ENCODE data around the gene ARFGAP3. TPM values are rescaled to one million over a fixed set of nuclear protein-coding genes. Genes with fewer than 3 reads are reported as not detected.

ARFGAP3 gene
- total and polyA plus RNA-seq, 4 donors: 37.0 to 41.0 (median 38.2) TPM

GRCh38 chr22:42814616-42815015, 42.5 kb downstream of the ARFGAP3 start:
- peaks cover 21% of the 10 kb centered on the region for H3K36me3 ChIP-seq (ENCODE audit: control insufficient read depth, insufficient read depth, low read length)
- no peak overlapping the region for H3K27ac ChIP-seq (ENCODE audit: low read depth, low read length)
- peaks cover 9% of the 10 kb centered on the region for H3K4me1 ChIP-seq (ENCODE audit: control insufficient read depth, insufficient read depth, low read length)
- H3K9me3 ChIP-seq (ENCODE audit: control insufficient read depth, insufficient read depth, low read length): no peaks in the 10 kb centered on the region
- DNase-seq (ENCODE audit: low read depth in 4 of 6, low spot score in 6 of 6): no peak
- H3K4me3 ChIP-seq (ENCODE audit: low read depth, low read length): no peak overlapping the region
- WGBS (ENCODE audit: insufficient coverage): 20% methylated on average over 1 of the region's 2 CpGs
- no peaks in the 10 kb centered on the region for H3K27me3 ChIP-seq (ENCODE audit: control insufficient read depth, insufficient read depth, low read length)

DNA sequence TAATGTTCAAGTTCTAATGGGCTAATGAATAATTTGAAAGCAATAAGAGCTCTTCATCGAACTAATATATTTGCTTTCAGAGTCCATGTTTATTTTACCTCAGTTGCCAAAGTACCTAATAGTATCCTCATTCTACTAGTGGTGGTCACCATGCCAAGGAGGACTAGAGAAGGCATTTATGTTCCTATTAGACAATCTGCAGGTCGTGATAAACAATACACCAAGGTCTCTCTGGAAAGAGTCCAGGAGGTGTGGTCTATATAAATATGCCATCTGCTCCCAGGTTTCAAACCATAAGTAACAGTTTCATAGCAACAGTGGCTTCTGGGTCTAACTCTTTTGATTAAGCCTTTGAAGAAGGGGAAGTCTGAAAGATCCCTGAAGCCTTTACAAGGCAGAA, 42.9 kb downstream of the ARFGAP3 start:
- H3K4me3 ChIP-seq (ENCODE audit: low read depth, low read length): no peak overlapping the region
- DNase-seq (ENCODE audit: low read depth in 4 of 6, low spot score in 6 of 6): no peak
- peaks cover 23% of the 10 kb centered on the region for H3K36me3 ChIP-seq (ENCODE audit: control insufficient read depth, insufficient read depth, low read length)
- whole genome bisulfite sequencing (ENCODE audit: insufficient coverage): no CpG with 5 or more reads among the region's 2 CpGs
- no peaks in the 10 kb centered on the region for H3K9me3 ChIP-seq (ENCODE audit: control insufficient read depth, insufficient read depth, low read length)
- H3K27ac ChIP-seq (ENCODE audit: low read depth, low read length): no peak overlapping the region
- H3K4me1 ChIP-seq (ENCODE audit: control insufficient read depth, insufficient read depth, low read length): peaks cover 9% of the 10 kb centered on the region
- H3K27me3 ChIP-seq (ENCODE audit: control insufficient read depth, insufficient read depth, low read length): no peaks in the 10 kb centered on the region

DNA sequence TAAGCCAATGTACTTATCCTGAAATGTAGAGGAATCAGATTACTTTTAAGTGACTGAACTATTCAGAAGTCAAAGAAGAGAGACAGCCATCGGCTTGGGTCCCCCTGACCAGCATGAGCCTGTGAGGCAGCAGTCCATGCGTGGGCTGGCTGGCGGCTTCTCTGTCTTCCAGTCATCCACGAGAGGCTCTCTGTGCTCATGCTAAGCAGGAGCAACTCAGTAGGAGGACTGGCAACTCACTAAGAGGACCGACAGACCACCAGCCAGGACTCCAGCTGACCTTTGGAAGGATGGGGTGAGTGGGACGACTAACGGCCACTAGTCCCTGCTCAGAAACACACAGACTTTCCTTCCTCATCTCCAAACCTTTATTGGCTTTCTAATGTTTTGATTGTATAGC, 43.6 kb downstream of the ARFGAP3 start:
- WGBS (ENCODE audit: insufficient coverage): 65% methylated on average over 4 of the region's 7 CpGs
- Histone ChIP-seq H3K36me3 (ENCODE audit: control insufficient read depth, insufficient read depth, low read length) (peaks cover 24% of the 10 kb centered on the region), H3K27me3 (ENCODE audit: control insufficient read depth, insufficient read depth, low read length) (no peaks in the 10 kb centered on the region), H3K27ac (ENCODE audit: low read depth, low read length) (no peak overlapping the region), H3K4me1 (ENCODE audit: control insufficient read depth, insufficient read depth, low read length) (peaks cover 9% of the 10 kb centered on the region), H3K9me3 (ENCODE audit: control insufficient read depth, insufficient read depth, low read length) (no peaks in the 10 kb centered on the region), H3K4me3 (ENCODE audit: low read depth, low read length) (no peak overlapping the region)
- DNase-seq (ENCODE audit: low read depth in 4 of 6, low spot score in 6 of 6): no peak

GRCh38 chr22:42811459-42811858, 45.6 kb downstream of the ARFGAP3 start:
- Histone ChIP-seq H3K27ac (ENCODE audit: low read depth, low read length) (no peak overlapping the region), H3K9me3 (ENCODE audit: control insufficient read depth, insufficient read depth, low read length) (no peaks in the 10 kb centered on the region), H3K4me1 (ENCODE audit: control insufficient read depth, insufficient read depth, low read length) (peaks cover 10% of the 10 kb centered on the region), H3K4me3 (ENCODE audit: low read depth, low read length) (no peak overlapping the region), H3K27me3 (ENCODE audit: control insufficient read depth, insufficient read depth, low read length) (no peaks in the 10 kb centered on the region), H3K36me3 (ENCODE audit: control insufficient read depth, insufficient read depth, low read length) (peaks cover 42% of the 10 kb centered on the region)
- WGBS (ENCODE audit: insufficient coverage): 75% methylated on average over 1 of the region's 2 CpGs
- peak in 1 of 6 donors; percentile 36 for DNase-seq (ENCODE audit: low read depth in 4 of 6, low spot score in 6 of 6)

DNA sequence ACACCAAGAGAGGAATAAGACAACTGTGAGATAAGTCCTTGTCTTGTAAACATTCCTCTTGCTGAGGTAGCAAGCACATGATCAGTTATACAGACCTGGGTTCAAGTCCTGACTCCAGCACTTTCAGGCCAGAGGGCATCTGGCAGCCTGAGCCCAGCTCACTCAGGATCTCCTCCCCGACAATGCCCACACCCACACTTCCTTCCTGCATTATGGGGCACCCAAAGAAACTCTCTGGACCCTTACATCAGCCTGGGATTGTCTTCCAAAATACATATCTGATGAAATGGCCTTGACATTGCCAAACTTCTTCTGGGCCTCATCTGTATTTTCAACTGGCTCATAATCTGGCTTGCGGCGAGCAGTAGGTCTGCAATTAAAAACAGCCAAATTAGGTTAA, 48.6 kb downstream of the ARFGAP3 start:
- Histone ChIP-seq H3K27ac (ENCODE audit: low read depth, low read length) (no peak overlapping the region), H3K9me3 (ENCODE audit: control insufficient read depth, insufficient read depth, low read length) (no peaks in the 10 kb centered on the region), H3K4me3 (ENCODE audit: low read depth, low read length) (no peak overlapping the region), H3K36me3 (ENCODE audit: control insufficient read depth, insufficient read depth, low read length) (peaks cover 58% of the 10 kb centered on the region), H3K4me1 (ENCODE audit: control insufficient read depth, insufficient read depth, low read length) (peaks cover 33% of the 10 kb centered on the region), H3K27me3 (ENCODE audit: control insufficient read depth, insufficient read depth, low read length) (no peaks in the 10 kb centered on the region)
- 82% methylated on average over 1 of the region's 3 CpGs for WGBS (ENCODE audit: insufficient coverage)
- DNase-seq (ENCODE audit: low read depth in 4 of 6, low spot score in 6 of 6): no peak

DNA sequence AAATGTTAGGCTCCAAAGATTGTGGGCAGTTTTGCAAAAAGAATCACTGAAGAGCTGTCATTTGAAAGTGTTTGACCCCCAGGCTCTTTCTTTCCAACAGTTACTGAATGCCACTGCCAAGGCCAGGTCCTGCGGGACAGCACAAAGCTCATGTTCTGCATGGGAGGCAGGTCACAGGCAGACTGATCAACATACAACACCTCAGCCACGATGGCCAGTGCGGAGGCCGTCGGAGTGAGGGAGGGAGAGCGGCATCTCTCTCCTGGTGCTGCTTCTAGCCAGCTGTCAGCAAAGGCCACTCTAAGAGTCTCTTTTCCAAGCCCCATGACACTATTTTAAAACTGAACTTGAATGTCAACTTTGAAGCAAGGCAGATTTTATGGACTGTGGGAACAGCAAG, 49.9 kb downstream of the ARFGAP3 start:
- no peak overlapping the region for H3K27ac ChIP-seq (ENCODE audit: low read depth, low read length)
- H3K4me3 ChIP-seq (ENCODE audit: low read depth, low read length): no peak overlapping the region
- peaks cover 61% of the 10 kb centered on the region for H3K36me3 ChIP-seq (ENCODE audit: control insufficient read depth, insufficient read depth, low read length)
- DNase-seq (ENCODE audit: low read depth in 4 of 6, low spot score in 6 of 6): no peak
- H3K9me3 ChIP-seq (ENCODE audit: control insufficient read depth, insufficient read depth, low read length): no peaks in the 10 kb centered on the region
- 95% methylated on average over 2 of the region's 6 CpGs for WGBS (ENCODE audit: insufficient coverage)
- H3K4me1 ChIP-seq (ENCODE audit: control insufficient read depth, insufficient read depth, low read length): peaks cover 38% of the 10 kb centered on the region
- H3K27me3 ChIP-seq (ENCODE audit: control insufficient read depth, insufficient read depth, low read length): no peaks in the 10 kb centered on the region

DNA sequence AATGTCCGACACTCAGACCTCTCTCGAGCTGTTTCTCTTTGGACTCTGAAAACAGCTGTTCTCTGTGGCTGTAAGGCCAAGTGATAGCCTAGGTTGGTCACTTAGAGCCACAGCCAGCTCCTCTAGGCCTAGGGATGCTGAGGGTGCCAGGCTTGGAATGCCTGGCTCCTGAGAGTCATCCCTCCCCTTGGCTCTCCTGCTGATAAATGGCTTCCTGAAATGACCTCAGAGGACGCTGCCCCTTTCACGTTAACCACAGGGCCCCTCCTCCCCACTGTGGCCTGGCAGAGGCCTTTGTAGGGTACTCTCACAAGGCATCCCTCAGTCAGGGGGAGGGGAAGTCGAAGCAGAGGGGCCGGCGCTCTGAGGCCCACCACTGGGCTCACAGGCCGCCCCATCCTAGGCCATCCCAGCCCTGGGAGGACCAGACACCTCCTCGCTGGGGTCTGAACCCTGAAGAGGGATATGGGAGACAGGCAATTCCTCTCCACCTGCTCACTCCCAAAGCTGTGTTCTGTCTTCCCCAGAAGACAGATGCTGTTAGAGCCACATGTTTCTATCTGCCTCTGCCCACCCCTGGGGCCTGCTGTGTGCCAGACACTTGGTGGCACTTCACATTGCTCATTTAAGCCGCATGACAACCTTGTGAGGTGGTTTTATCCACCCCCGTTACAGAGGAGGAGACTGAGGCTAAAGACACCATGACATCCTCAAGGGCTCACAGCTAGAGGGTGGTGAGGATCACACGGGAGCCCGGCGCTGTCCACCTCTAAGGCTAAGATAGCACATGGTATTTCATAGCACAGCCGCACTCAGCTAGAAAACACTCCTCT, 50.9 kb downstream of the ARFGAP3 start:
- H3K27ac ChIP-seq (ENCODE audit: low read depth, low read length): peak overlapping the region; percentile 62
- no peak overlapping the region for H3K4me3 ChIP-seq (ENCODE audit: low read depth, low read length)
- peaks cover 33% of the 10 kb centered on the region for H3K4me1 ChIP-seq (ENCODE audit: control insufficient read depth, insufficient read depth, low read length)
- WGBS (ENCODE audit: insufficient coverage): 65% methylated on average over 12 of the region's 15 CpGs
- H3K36me3 ChIP-seq (ENCODE audit: control insufficient read depth, insufficient read depth, low read length): peaks cover 67% of the 10 kb centered on the region
- no peaks in the 10 kb centered on the region for H3K9me3 ChIP-seq (ENCODE audit: control insufficient read depth, insufficient read depth, low read length)
- H3K27me3 ChIP-seq (ENCODE audit: control insufficient read depth, insufficient read depth, low read length): no peaks in the 10 kb centered on the region
- DNase-seq (ENCODE audit: low read depth in 4 of 6, low spot score in 6 of 6): peak in 1 of 6 donors; percentile 28

DNA sequence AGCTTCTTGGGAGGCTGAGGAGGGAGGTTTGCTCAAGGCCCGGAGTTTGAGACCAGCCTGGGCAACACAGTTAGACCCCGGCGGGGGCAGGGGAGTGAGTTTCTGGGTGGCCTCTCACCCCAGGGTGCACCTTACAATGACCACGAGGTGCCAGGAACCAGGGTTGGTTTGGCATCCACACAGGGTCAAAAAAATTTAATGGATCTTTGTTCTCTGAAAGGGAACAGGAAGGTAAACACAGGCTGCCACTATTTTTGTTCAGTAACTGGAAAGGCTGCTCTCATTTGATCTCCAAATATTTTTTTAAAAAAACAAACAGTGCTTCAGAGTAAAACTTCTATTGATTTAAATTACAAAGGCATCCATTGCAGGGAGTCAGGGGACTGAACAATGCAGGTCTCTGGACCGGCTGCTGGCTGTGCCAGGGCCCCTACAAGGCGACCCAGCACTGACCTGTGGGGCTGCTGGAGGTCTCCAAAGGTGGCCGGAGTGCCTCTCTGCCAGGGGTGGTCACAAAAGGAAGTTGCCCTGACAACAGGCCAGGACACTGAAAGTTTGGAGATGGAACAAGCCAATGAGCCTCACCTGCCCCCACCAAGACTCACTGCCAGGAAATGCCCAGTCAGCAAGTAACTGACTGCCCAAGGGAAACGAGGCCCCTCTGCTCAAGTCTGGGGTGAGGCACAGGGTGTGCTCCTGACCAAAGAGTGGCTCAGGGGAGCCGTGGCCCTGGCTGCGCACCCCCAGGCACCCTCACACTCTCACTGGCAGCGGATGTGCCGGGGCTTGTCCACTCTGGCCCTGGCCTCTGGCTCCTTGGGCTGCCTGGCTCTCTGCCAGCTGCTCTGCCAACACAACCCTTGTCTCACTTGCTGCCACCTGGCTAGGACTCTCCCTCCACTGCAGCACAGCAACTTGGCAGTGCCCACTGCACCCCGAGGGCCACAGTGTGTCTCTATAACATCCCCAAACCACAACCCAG, 51.8 kb downstream of the ARFGAP3 start:
- peak overlapping the region; percentile 62 for H3K27ac ChIP-seq (ENCODE audit: low read depth, low read length)
- DNase-seq (ENCODE audit: low read depth in 4 of 6, low spot score in 6 of 6): peak in 2 of 6 donors; percentile 17 to 49

GRCh38 chr22:42803389-42803788, 53.7 kb downstream of the ARFGAP3 start:
- H3K4me3 ChIP-seq (ENCODE audit: low read depth, low read length): no peak overlapping the region
- H3K27me3 ChIP-seq (ENCODE audit: control insufficient read depth, insufficient read depth, low read length): no peaks in the 10 kb centered on the region
- H3K27ac ChIP-seq (ENCODE audit: low read depth, low read length): no peak overlapping the region
- WGBS (ENCODE audit: insufficient coverage): 61% methylated on average over 6 of the region's 7 CpGs
- peak in 1 of 6 donors; percentile 65 for DNase-seq (ENCODE audit: low read depth in 4 of 6, low spot score in 6 of 6)
- peaks cover 33% of the 10 kb centered on the region for H3K4me1 ChIP-seq (ENCODE audit: control insufficient read depth, insufficient read depth, low read length)
- H3K9me3 ChIP-seq (ENCODE audit: control insufficient read depth, insufficient read depth, low read length): no peaks in the 10 kb centered on the region
- peaks cover 79% of the 10 kb centered on the region for H3K36me3 ChIP-seq (ENCODE audit: control insufficient read depth, insufficient read depth, low read length)

More for the DNA sequence above, 51.8 kb downstream of the ARFGAP3 start:
- Histone ChIP-seq H3K4me3 (ENCODE audit: low read depth, low read length) (no peak overlapping the region), H3K4me1 (ENCODE audit: control insufficient read depth, insufficient read depth, low read length) (peaks cover 33% of the 10 kb centered on the region), H3K27me3 (ENCODE audit: control insufficient read depth, insufficient read depth, low read length) (no peaks in the 10 kb centered on the region), H3K9me3 (ENCODE audit: control insufficient read depth, insufficient read depth, low read length) (no peaks in the 10 kb centered on the region), H3K36me3 (ENCODE audit: control insufficient read depth, insufficient read depth, low read length) (peaks cover 76% of the 10 kb centered on the region)
- 36% methylated on average over 12 of the region's 13 CpGs for WGBS (ENCODE audit: insufficient coverage)

Measured in spinal cord (tissue), 10 donors.